Prostate gland (tissue), 2 donors: ENCODE measurements around the gene GSG1L.

Experiments used
- CTCF ChIP-seq, 4 experiments: fragments of 200-600 bp in 2 of 4; fragments of 450-650 bp in 2 of 4; sonication (generic) in 2 of 4; IDR thresholded peaks; 1 replicate in 3 of 4; 2 replicates in 1 of 4; pipeline ENCODE4 v1.5.1; 2016 to 2019; ENCODE audit warnings: antibody characterized with exemption in 4 of 4, mild to moderate bottlenecking in 2 of 4, moderate library complexity in 2 of 4
- POLR2A ChIP-seq: fragments of 450-650 bp; IDR thresholded peaks from one replicate; pipeline ENCODE4 v1.6.1; 2016; ENCODE audit warnings: antibody characterized with exemption, mild to moderate bottlenecking
- POLR2AphosphoS5 ChIP-seq: sonication (generic); formaldehyde crosslinking; IDR thresholded peaks from one replicate; pipeline ENCODE4 v1.6.1; 2017; ENCODE audit warnings: antibody characterized with exemption

GRCh38 chr16:27963471-27963965 lies 100.0 kb downstream of the GSG1L start:
- no peak for TF ChIP-seq CTCF (IDR thresholded peaks at IDR 0.05)
- no peak for TF ChIP-seq POLR2AphosphoS5
- TF ChIP-seq POLR2A: no peak
